ENCODE measurements around the gene PEX5L. TPM values are rescaled to one million over a fixed set of nuclear protein-coding genes. Genes with fewer than 3 reads are reported as not detected.

PEX5L gene
- total and polyA plus RNA-seq, 11 donors = 0.08 to 5.2 (median 0.22) TPM; not detected in 2

DNA sequence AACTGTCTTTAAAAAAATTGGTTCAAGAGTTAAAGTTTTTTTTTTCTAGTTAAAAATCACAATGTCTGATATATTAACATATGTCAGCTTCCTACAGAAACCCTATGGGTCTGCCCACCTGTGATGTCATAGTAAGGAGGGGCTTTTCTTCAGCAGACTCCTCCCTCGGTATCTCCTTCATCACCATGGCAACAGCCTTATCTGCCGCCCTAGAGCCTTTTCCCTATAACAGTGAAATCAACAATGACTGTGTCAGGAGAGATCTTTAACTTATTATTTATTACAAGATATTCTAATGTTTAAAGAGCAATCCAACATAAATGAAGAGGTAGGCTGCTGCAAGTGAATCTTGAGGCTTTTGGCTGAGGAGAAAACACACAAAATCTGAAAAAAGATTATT lies 138.7 kb downstream of the PEX5L start:
- Histone ChIP-seq H3K4me3 (no peak overlapping the region), H3K4me1 (no peaks in the 10 kb centered on the region), H3K9me3 (no peaks in the 10 kb centered on the region), H3K27me3 (peaks cover 0 to 37% (median 15%) of the 10 kb centered on the region in 9 donors), H3K36me3 (no peaks in the 10 kb centered on the region), H3K27ac (no peak overlapping the region)
- intact Hi-C loops (cut with DNase I) = no loop called here
- no peak for ATAC-seq
- no peak for DNase-seq
- WGBS, 4 donors = 13 to 25% (median 18%) methylated on average over 2 of the region's 2 CpGs
- TF ChIP-seq POLR2A (IDR thresholded peaks at IDR 0.05) = no peak
- TF ChIP-seq, protein P1, sequence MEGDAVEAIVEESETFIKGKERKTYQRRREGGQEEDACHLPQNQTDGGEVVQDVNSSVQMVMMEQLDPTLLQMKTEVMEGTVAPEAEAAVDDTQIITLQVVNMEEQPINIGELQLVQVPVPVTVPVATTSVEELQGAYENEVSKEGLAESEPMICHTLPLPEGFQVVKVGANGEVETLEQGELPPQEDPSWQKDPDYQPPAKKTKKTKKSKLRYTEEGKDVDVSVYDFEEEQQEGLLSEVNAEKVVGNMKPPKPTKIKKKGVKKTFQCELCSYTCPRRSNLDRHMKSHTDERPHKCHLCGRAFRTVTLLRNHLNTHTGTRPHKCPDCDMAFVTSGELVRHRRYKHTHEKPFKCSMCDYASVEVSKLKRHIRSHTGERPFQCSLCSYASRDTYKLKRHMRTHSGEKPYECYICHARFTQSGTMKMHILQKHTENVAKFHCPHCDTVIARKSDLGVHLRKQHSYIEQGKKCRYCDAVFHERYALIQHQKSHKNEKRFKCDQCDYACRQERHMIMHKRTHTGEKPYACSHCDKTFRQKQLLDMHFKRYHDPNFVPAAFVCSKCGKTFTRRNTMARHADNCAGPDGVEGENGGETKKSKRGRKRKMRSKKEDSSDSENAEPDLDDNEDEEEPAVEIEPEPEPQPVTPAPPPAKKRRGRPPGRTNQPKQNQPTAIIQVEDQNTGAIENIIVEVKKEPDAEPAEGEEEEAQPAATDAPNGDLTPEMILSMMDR (IDR thresholded peaks at IDR 0.05) = no peak

DNA sequence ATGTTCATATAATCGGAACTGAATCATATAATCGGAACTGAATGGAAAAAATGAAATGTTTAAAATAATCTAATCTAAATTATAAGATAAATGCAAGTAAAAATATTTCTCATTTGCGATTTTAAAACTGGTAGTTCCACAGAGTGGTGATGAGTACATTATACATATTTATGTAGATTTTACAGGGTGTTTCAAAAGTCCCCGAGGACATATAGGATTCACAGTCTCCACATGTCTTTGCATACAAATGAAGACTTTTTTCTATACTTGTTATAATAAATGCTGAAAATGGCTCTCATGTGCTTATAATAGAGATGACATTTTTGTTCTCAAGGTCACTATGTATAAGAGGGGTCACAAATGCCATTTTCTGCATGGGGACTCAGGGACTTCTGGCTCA lies 139.5 kb downstream of the PEX5L start:
- H3K9me3 ChIP-seq = no peaks in the 10 kb centered on the region
- intact Hi-C loops (cut with DNase I) = no loop called here
- H3K27me3 ChIP-seq = peaks cover 0 to 36% (median 15%) of the 10 kb centered on the region in 9 donors
- TF ChIP-seq, protein P1 (IDR thresholded peaks at IDR 0.05) = no peak
- H3K4me3 ChIP-seq = no peak overlapping the region
- ATAC-seq = no peak
- H3K4me1 ChIP-seq = no peaks in the 10 kb centered on the region
- DNase-seq = no peak
- H3K27ac ChIP-seq = no peak overlapping the region
- no peaks in the 10 kb centered on the region for H3K36me3 ChIP-seq
- 86 to 88% (median 87%) methylated on average over 4 of the region's 4 CpGs for WGBS, 4 donors

DNA sequence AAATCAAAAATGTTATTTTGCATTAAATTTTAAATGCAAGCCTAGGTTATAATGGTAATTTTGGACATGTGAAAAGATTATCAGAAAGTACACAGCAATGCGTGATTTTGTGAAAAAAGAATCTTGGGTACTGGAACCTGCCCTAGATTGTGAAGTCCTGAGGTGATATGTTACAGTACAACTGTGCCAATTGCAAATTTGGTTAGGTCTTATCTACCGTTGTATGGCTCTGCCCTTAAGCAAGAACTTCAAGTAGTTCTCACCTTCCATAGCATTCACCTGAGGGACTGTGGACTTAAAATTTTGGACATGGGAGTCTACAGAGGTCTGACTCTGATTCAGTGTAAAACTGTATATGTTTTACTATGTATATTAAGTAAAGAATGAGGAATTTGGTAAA lies 140.2 kb downstream of the PEX5L start:
- intact Hi-C loops (cut with DNase I) = no loop called here
- Histone ChIP-seq H3K27me3 (peaks cover 0 to 28% (median 13%) of the 10 kb centered on the region in 9 donors), H3K4me1 (no peaks in the 10 kb centered on the region), H3K36me3 (no peaks in the 10 kb centered on the region), H3K4me3 (no peak overlapping the region), H3K9me3 (no peaks in the 10 kb centered on the region), H3K27ac (no peak overlapping the region)
- ATAC-seq (no peak), DNase-seq (no peak)
- TF ChIP-seq POLR2A (IDR thresholded peaks at IDR 0.05) = no peak
- TF ChIP-seq, protein P1 (IDR thresholded peaks at IDR 0.05) = no peak
- WGBS, 4 donors = 53 to 69% (median 65%) methylated on average over 2 of the region's 2 CpGs

DNA sequence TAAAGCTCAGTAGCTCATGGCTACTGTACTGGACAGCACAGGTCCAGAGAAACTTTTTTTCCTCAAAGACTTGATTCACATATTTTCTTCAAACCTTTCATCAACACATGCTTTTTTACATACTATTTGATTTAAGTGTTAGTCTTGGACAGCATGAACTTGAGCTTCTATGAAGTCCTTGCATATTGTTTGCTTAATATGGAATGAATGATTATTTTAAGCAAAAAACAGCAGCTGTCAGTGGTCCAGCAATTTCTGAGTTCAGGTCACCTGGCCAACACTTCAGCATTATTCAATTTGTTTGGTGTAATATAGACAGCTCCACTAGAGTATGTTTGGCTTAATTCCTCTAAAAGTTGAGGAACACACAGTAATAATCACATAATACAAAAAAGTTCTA lies 141.4 kb downstream of the PEX5L start:
- Histone ChIP-seq H3K27ac (no peak overlapping the region), H3K4me3 (no peak overlapping the region), H3K27me3 (peaks cover 0 to 20% (median 9%) of the 10 kb centered on the region in 9 donors), H3K9me3 (no peaks in the 10 kb centered on the region), H3K36me3 (no peaks in the 10 kb centered on the region), H3K4me1 (no peaks in the 10 kb centered on the region)
- TF ChIP-seq POLR2A (IDR thresholded peaks at IDR 0.05) = no peak
- TF ChIP-seq, protein P1 (IDR thresholded peaks at IDR 0.05) = no peak
- DNase-seq = no peak
- no peak for ATAC-seq
- intact Hi-C loops (cut with DNase I) = no loop called here

All from heart left ventricle (tissue), 16 donors.